BJ (cell line): ENCODE data around the gene S100A2. TPM values are rescaled to one million over a fixed set of nuclear protein-coding genes. Genes with fewer than 3 reads are reported as not detected.

Experiments
- CTCF ChIA-PET: fragments of 350-600 bp; formaldehyde crosslinking; extraction: SDS; loops from one replicate; lab custom pipeline; 2021; ENCODE audit warnings: antibody characterized with exemption, inconsistent platforms; lab: Yijun Ruan, JAX
- POLR2A ChIA-PET: fragments of 300-600 bp; sonication (Branson Sonifier 250); formaldehyde crosslinking; extraction: SDS; loops from one replicate; lab custom pipeline; 2021; ENCODE audit warnings: antibody characterized with exemption; lab: Charles Lee
- DNase-seq: peaks from one replicate; pipeline ENCODE4 v3.0.0-alpha.2; 2011; ENCODE audit warnings: low read depth
- H3K27me3 ChIP-seq: 2 replicates; pipeline ENCODE4 v1.6.0; 2011; ENCODE audit warnings: low read length; ENCODE audit not compliant: control insufficient read depth, insufficient read depth
- H3K36me3 ChIP-seq: 2 replicates; pipeline ENCODE4 v1.5.1; 2011; ENCODE audit warnings: low read length; ENCODE audit not compliant: control insufficient read depth, insufficient read depth
- H3K4me3 ChIP-seq: 2 replicates; pipeline ENCODE4 v1.5.1; 2011; ENCODE audit warnings: low read depth, mild to moderate bottlenecking, control low read depth, low read length
- polyA plus RNA-seq: library from polyadenylated mRNA; depleted of rRNA; stranded (reverse); fragments of >200 nt; gene quantifications from 2 replicates; pipeline ENCODE4 v1.2.3, GENCODE V29; 2011
- TF ChIP-seq, protein P1 (sequence below): IDR thresholded peaks from 2 replicates; pipeline ENCODE4 v1.5.1; 2011; ENCODE audit warnings: low read depth, mild to moderate bottlenecking, control low read depth, inconsistent platforms, low read length, moderate library complexity; ENCODE audit not compliant: insufficient read depth

S100A2 gene
- polyA plus RNA-seq, 1 experiment, result 2.7 TPM

DNA sequence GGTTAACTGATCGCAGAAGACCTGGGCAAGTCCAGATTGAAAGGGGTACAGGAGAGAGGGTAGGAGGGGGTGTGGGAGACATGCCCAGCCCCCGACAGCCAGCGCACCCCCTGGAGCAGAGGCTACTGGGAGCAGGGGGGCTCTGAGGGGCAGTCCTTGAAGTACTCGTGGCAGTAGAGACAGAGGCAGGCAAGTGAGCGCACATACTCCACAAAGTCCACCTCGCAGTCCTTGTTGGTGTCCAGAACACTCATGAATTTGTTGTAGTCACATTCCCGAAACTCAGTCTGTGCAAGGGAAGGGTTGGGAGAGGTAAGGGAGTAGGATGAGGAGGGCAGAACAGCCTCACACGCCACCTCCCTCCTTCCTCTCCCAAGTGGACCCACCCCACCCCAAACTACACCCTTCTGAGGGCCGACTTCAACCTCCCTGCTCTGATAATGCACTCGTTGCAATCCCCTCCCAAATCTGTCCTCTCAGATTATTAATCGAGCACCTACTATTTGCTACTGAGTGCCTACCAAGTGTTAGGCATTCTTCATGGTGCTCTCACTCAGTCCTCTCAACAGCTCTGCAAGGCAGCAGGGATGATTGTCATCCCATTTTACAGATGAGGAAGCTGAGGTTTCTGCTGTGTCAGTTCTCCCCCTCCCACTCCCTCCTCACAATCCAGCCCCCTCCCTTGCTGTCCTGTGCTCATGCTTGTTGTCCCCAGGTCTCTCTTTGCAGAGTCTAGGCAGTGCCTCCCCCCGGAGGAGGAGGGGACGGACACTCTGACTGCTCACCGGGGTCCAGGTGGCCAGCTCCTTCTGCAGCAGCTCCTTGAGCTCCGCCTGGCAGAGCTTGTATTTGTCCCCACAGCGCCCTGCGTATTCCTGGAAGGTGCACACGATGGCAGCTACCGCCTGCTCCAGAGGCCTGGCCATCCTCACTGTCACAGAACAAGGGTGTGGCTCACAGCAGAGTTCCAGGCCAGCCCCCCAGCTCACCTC, 17.8 kb downstream of the S100A2 start:
- POLR2A ChIA-PET, result no interaction called here
- Histone ChIP-seq H3K4me3 (no peak overlapping the region), H3K36me3 (no peaks in the 10 kb centered on the region), H3K27me3 (no peaks in the 10 kb centered on the region)
- CTCF ChIA-PET, result interaction anchor here (1.0 to 5.2 kb wide), 4 partner anchors 14 to 24 kb away, joined by 3 to 39 read pairs (median 4); partner anchors contain the start of gene S100A6
- no peak for DNase-seq
- TF ChIP-seq, protein P1, sequence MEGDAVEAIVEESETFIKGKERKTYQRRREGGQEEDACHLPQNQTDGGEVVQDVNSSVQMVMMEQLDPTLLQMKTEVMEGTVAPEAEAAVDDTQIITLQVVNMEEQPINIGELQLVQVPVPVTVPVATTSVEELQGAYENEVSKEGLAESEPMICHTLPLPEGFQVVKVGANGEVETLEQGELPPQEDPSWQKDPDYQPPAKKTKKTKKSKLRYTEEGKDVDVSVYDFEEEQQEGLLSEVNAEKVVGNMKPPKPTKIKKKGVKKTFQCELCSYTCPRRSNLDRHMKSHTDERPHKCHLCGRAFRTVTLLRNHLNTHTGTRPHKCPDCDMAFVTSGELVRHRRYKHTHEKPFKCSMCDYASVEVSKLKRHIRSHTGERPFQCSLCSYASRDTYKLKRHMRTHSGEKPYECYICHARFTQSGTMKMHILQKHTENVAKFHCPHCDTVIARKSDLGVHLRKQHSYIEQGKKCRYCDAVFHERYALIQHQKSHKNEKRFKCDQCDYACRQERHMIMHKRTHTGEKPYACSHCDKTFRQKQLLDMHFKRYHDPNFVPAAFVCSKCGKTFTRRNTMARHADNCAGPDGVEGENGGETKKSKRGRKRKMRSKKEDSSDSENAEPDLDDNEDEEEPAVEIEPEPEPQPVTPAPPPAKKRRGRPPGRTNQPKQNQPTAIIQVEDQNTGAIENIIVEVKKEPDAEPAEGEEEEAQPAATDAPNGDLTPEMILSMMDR, result no peak

DNA sequence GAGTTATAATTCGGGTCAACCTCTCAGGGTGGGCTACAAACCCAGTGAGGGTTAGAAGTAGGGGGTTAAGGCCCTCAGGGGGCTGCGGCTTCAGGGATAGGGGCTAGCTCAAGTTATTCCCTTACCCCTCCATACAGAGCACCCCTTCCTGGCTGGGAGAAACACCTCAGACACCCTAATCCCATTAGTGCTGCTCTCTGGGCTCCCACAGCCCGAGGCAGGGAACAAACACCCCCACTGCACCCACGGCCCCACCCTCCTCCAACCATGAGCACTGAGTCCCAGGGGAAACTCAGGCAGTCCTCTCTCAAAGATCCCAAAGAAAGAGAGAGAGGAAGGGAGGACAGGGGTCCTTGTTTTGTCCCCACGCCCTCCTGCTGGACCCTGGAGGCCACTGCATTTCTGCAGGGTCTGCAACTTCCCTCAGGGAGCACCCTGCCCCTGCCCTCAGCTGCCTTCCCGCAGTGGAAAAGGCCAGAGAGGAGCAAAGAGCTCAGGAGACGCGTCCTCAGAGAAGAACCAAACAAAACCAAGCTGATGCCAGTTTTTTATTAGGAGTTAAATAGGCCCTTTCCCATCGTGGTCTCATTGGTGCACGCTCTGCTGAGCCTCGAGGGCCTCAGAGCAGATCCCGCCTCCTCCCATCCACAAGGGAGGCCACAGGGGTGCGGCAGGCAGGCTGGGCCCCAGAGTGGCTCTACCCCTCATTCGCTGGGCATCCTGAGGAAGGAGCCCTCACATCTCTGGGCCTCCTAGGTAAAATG, 18.7 kb downstream of the S100A2 start:
- TF ChIP-seq, protein P1, result 0 out of 2 replicates have a peak, but pooled peaks have one; percentile 7
- H3K4me3 ChIP-seq, result peak overlapping the region; percentile 44
- H3K27me3 ChIP-seq, result no peaks in the 10 kb centered on the region
- DNase-seq, result no peak
- ChIA-PET CTCF (interaction anchor here (0.6 to 1.1 kb wide), 4 partner anchors 14 to 40 kb away, joined by 3 to 6 read pairs (median 3); no protein-coding TSS in a partner anchor), POLR2A (interaction anchor here (3.9 kb wide), 1 partner anchor 13 kb away, joined by 36 read pairs; the partner anchor contains the start of gene S100A6)
- H3K36me3 ChIP-seq, result no peaks in the 10 kb centered on the region

DNA sequence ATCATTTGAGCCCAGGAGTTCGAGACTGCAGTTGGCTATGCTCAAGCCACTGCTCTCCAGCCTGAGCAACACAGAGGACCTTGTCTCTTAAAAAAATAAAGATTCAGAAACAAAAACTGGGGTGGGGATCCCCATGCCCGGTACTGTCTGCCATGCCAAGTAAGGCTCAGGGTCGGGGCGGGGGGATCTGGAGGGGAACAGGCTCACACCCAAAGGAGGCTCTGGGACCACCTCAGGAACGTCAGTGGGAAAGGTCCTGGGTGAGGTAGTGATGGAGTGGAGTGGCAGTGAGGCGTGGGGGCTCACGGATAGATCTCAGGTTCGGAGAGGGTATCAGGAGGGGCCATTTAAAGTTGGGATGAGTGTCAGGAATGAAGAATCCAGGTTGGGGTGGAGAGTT, 19.3 kb downstream of the S100A2 start:
- no peaks in the 10 kb centered on the region for H3K36me3 ChIP-seq
- H3K4me3 ChIP-seq, result peak overlapping the region; percentile 44
- no peak for DNase-seq
- ChIA-PET POLR2A (interaction anchor here (3.9 kb wide), 1 partner anchor 12 kb away, joined by 36 read pairs; the partner anchor contains the start of gene S100A6), CTCF (interaction anchor here (1.1 kb wide), 1 partner anchor 36 kb away, joined by 3 read pairs; no protein-coding TSS in a partner anchor)
- H3K27me3 ChIP-seq, result no peaks in the 10 kb centered on the region
- TF ChIP-seq, protein P1, result no peak

DNA sequence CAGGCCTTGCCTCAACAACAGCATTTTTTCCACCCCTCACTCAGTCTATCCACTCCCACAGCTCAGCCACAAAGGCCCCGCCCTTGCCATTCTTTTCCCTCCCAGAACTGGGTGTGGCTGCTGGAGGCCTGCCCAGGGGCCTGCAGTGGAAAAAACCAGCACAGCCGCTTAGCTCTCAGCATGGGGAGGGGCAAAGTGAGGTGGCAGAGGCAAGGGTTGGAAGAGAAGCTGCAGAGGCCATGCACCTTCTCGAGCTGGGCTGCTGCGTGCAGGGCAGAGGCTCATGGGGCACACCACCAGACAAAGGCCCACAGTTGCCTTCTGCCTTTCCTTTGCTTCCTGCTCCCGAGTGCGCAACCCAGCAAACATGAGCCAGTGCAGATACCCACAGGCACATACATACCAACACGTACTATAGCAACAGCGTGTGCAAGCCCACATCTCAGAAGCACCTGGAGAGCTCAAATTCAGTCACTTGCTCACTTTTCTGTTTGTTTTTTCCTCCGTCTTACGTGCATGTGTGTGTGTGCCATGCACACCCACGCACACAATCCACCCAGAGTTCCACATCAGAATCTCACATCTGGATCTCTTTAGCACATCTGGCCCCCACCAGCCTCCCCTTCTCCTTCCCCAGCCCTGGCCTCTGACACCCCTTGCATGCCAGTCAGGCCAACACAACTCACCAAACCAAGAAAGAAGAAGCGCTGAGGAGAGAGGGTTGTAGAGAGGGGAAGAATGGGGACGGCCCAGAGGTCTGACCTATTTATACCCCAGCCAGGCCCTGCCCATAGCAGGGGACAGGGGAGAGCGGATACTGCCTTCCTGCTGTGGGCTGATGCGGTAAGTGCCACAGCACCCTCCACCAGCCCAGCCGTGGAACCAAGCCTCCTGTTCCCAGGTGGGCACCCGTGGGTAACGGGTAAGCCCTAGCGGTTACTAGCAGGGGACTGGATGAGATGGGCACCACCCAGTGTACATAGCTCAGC, 20.3 kb downstream of the S100A2 start, which contains the start of gene S100A4:
Gene S100A4, minus strand, starts transcription at position 740 of the 989 bp plus-strand sequence. CDS start 1,012 bp downstream, outside the sequence.
- TF ChIP-seq, protein P1, result 0 out of 2 replicates have a peak, but pooled peaks have one; percentile 3
- CTCF ChIA-PET, result interaction anchor here (0.7 to 5.4 kb wide), 10 partner anchors 9 to 82 kb away, joined by 3 to 31 read pairs (median 4); partner anchors contain the start of genes S100A13 and S100A6
- Histone ChIP-seq H3K36me3 (no peaks in the 10 kb centered on the region), H3K4me3 (peak within 1 kb of the TSS; percentile 44), H3K27me3 (no peaks in the 10 kb centered on the region)
- POLR2A ChIA-PET, result interaction anchor here (0.7 to 3.9 kb wide), 5 partner anchors 11 to 195 kb away, joined by 3 to 36 read pairs (median 4); partner anchors contain the start of gene S100A6
- peak; percentile 86 for DNase-seq
